Heart left ventricle (tissue), 16 donors: ENCODE results near the gene SLC25A26. TPM values are rescaled to one million over a fixed set of nuclear protein-coding genes. Genes with fewer than 3 reads are reported as not detected.

Experiments
- ATAC-seq, 4 donors: fragments of 200-7000 bp; cut with Tn5 transposase; one replicate each; pipeline ENCODE4 v1.9.1; 2020 to 2022; ENCODE audit warnings: moderate library complexity in 4 of 4, mild to moderate bottlenecking in 3 of 4, moderate number of reproducible peaks in 1 of 4
- DNase-seq, 5 donors: peaks; one replicate each; pipeline ENCODE4 v3.0.0-alpha.2; 2020
- H3K27ac ChIP-seq, 12 donors: fragments of 200-600 bp; sonication (generic) in 4 of 12; one replicate each; pipeline versions ENCODE4 v1.5.0 to v1.8.0; 2016 to 2022; ENCODE audit warnings: mild to moderate bottlenecking in 2 of 12
- H3K27me3 ChIP-seq, 9 donors: fragments of 200-600 bp; sonication (generic) in 2 of 9; one replicate each; pipeline versions ENCODE4 v1.5.1 to v1.8.0; 2016 to 2022; ENCODE audit warnings: mild to moderate bottlenecking in 3 of 9
- H3K36me3 ChIP-seq, 9 donors: fragments of 200-600 bp; sonication (generic) in 2 of 9; one replicate each; pipeline versions ENCODE4 v1.5.0 to v1.8.0; 2018 to 2022; ENCODE audit warnings: mild to moderate bottlenecking in 2 of 9
- H3K4me1 ChIP-seq, 12 donors: fragments of 200-600 bp; sonication (generic) in 4 of 12; one replicate each; pipeline versions ENCODE4 v1.5.0 to v1.8.0; 2016 to 2022; ENCODE audit warnings: mild to moderate bottlenecking in 3 of 12
- H3K4me3 ChIP-seq, 12 donors: fragments of 200-600 bp; sonication (generic) in 4 of 12; one replicate each; pipeline versions ENCODE4 v1.5.0 to v1.8.0; 2017 to 2022; ENCODE audit warnings: mild to moderate bottlenecking in 9 of 12, moderate library complexity in 4 of 12
- H3K9me3 ChIP-seq, 12 donors: fragments of 200-600 bp; sonication (generic) in 4 of 12; one replicate each; pipeline versions ENCODE4 v1.5.0 to v1.8.0; 2016 to 2022; ENCODE audit warnings: mild to moderate bottlenecking in 1 of 12
- POLR2A ChIP-seq, 2 donors: fragments of 450-650 bp; IDR thresholded peaks; one replicate each; pipeline ENCODE4 v1.6.1; 2017; ENCODE audit warnings: antibody characterized with exemption in 2 of 2, mild to moderate bottlenecking in 2 of 2, moderate library complexity in 2 of 2
- WGBS, 4 donors: extraction: QIAGEN DNeasy Blood & Tissue Kit in 2 of 4; methylation state at CpG; one replicate each; pipeline versions ENCODE4 v1.1.5 to v1.1.7; 2013 to 2018; 5-methylcytosine and 5-hydroxymethylcytosine counted together
- intact Hi-C, 10 donors: fragments of 100-400 bp; cut with DNase I; formaldehyde crosslinking; loops; one replicate each; pipeline versions ENCODE4 v1.11.1 to v1.14.2; 2022
- polyA plus RNA-seq, 2 donors: library from polyadenylated mRNA; stranded (reverse); fragments of 200-250 nt; gene quantifications; one replicate each; pipeline ENCODE4 v1.2.3, GENCODE V29; 2013
- total RNA-seq, 9 donors: library from RNA; depleted of rRNA in 2 of 9; stranded (reverse); fragments of >200 nt in 2 of 9; fragmentation: NEBNext Ultra II Directional in 3 of 9; extraction: Animal tissue kit (Norgen Biotek cat#: 25700) in 3 of 9; gene quantifications; one replicate each; pipeline versions ENCODE4 v1.1.0 to v1.2.4, GENCODE V29; 2016 to 2023
- TF ChIP-seq, protein P1 (sequence below), 12 donors: fragments of 200-600 bp; sonication (generic) in 4 of 12; IDR thresholded peaks; one replicate each; pipeline versions ENCODE4 v1.5.0 to v1.8.0; 2018 to 2022; ENCODE audit warnings: antibody characterized with exemption in 12 of 12, mild to moderate bottlenecking in 5 of 12
- donor health status: ischemic (EF 13 %, LVEDD 7.1; RV severe dilation, severe dysfunction).
- donor health status: healthy with polysubstance abuse.
- donor health status: DM: no; HTN: yes; CAD: no.
- donor health status: DM: no; HTN: no; CAD: no.
- donor health status: ischemic (EF 25% LVEDD 6.9; RV normal size, moderate dysfunction).
- donor health status: ischemic (EF 25% LVEDD 5.7; RV mildly dilated, moderate dysfunction).
- donor health status: healthy.
- donor health status: DM: yes; HTN: yes; CAD: no.
- donor health status: ischemic (EF 35%, LVEDD 5.7; RV mildly dilated, moderate dysfunction).
- donor health status: nonischemic (EF 11% LVEDD 7.7; RV severe dilation, severe dysfunction).
- donor health status: DM: yes; HTN: yes; CAD: no.
- donor health status: PGD.
- donor health status: ischemic (EF 29% LVEDD 5.4; RV normal size, mild dysfunction).
- donor health status: nonischemic (EF 23%, LVEDD 6.1; RV moderate dilation, normal function).

The SLC25A26 gene
- total and polyA plus RNA-seq, 11 donors = 20.0 to 42.2 (median 25.4) TPM

DNA sequence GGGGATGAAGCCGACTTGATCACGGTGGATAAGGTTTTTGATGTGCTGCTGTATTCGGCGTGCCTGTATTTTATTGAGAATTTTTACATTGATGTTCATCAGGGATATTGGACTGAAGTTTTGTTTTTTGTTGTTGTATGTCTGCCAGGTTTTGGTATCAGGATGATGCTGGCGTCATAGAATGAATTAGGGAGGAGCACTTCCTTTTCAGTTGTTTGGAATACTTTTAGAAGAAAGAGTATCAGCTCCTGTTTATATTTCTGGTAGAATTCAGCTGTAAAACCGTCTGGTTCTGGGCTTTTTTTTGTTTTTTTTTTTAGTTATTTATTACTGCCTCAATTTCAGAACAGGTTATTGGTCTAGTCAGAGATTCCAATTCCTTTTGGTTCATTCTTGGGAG, 93.7 kb downstream of the SLC25A26 start:
- WGBS, 4 donors = 67 to 84% (median 72%) methylated on average over 6 of the region's 6 CpGs
- Histone ChIP-seq H3K27me3 (no peaks in the 10 kb centered on the region), H3K36me3 (no peaks in the 10 kb centered on the region), H3K4me1 (peaks cover 0 to 13% (median 0%) of the 10 kb centered on the region in 12 donors), H3K4me3 (no peak overlapping the region), H3K27ac (peak overlapping the region in 2 of 12 donors; percentile 15 to 48), H3K9me3 (peaks cover 0 to 51% (median 0%) of the 10 kb centered on the region in 12 donors)
- no peak for DNase-seq
- intact Hi-C loops = no loop called here
- ATAC-seq = peak in 1 of 4 donors; percentile 48
- TF ChIP-seq, protein P1, sequence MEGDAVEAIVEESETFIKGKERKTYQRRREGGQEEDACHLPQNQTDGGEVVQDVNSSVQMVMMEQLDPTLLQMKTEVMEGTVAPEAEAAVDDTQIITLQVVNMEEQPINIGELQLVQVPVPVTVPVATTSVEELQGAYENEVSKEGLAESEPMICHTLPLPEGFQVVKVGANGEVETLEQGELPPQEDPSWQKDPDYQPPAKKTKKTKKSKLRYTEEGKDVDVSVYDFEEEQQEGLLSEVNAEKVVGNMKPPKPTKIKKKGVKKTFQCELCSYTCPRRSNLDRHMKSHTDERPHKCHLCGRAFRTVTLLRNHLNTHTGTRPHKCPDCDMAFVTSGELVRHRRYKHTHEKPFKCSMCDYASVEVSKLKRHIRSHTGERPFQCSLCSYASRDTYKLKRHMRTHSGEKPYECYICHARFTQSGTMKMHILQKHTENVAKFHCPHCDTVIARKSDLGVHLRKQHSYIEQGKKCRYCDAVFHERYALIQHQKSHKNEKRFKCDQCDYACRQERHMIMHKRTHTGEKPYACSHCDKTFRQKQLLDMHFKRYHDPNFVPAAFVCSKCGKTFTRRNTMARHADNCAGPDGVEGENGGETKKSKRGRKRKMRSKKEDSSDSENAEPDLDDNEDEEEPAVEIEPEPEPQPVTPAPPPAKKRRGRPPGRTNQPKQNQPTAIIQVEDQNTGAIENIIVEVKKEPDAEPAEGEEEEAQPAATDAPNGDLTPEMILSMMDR (IDR thresholded peaks at IDR 0.05) = no peak
- TF ChIP-seq POLR2A (IDR thresholded peaks at IDR 0.05) = no peak

DNA sequence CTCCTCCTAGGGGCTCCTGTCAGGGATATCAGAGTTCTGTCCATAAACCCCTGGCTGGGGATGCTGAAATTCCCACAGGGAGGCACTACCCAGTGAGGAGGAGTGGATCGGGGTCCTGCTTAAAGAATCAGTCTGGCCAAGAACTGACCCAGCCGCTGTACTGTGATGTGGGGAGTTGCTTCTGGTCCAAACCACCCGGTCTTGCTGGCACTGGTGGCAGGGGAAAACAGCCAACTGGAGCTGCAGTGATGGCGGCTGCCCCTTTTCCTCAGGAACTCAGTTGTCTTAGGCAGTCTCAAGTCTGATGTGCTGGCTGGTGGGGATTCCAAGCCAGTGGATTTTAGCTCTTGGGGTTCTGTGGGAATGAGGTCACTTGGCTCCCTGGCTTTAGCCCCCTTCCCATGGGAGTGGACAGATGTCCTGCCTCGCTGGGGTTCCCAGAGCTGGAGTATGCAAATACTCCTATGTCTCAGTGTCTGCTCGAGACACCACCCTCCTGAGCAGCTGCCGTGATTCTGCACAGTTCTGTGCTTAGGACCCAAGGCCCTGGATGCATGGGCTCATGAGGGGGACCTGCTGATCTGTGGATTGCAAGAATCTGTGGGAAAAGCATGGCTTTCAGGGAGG, 97.1 kb downstream of the SLC25A26 start:
- WGBS, 4 donors = 63 to 76% (median 72%) methylated on average over 6 to 7 of the region's 7 CpGs

DNA sequence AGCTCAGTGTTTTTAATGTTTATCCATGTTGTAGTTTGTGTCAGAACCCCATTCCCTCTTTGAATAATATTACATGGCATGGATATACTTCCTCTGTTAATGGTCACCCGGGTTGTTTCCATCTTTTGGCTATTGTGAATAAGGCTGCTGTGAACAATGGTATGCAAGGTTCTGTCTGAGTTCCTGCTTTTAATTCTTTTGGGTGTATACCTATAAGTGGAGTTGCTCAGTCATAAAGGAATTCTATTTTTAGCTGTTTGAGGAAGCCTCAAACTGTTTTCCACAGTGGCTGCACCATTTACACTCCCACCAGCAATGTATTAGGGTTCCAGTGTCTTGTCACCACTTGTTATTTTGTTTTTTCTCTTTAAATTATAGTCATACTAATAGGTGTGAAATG, 99.6 kb downstream of the SLC25A26 start:
- ATAC-seq (no peak), DNase-seq (no peak)
- intact Hi-C loops = no loop called here
- no peak overlapping the region for H3K4me3 ChIP-seq
- peaks cover 0 to 23% (median 0%) of the 10 kb centered on the region in 12 donors for H3K4me1 ChIP-seq
- H3K27me3 ChIP-seq = no peaks in the 10 kb centered on the region
- H3K9me3 ChIP-seq = peaks cover 0 to 20% (median 0%) of the 10 kb centered on the region in 12 donors
- no peak for TF ChIP-seq POLR2A (IDR thresholded peaks at IDR 0.05)
- TF ChIP-seq, protein P1 (IDR thresholded peaks at IDR 0.05) = no peak
- no peak overlapping the region for H3K27ac ChIP-seq
- WGBS, 4 donors = 65 to 71% (median 69%) methylated on average over 1 of the region's 1 CpG
- no peaks in the 10 kb centered on the region for H3K36me3 ChIP-seq

More for the DNA sequence above, 97.1 kb downstream of the SLC25A26 start:
- no peaks in the 10 kb centered on the region for H3K27me3 ChIP-seq
- peaks cover 0 to 23% (median 0%) of the 10 kb centered on the region in 12 donors for H3K9me3 ChIP-seq
- H3K27ac ChIP-seq = no peak overlapping the region
- ATAC-seq (peak in 1 of 4 donors; percentile 34), DNase-seq (peak in 1 of 5 donors; percentile 35)
- H3K4me3 ChIP-seq = no peak overlapping the region
- no peak for TF ChIP-seq POLR2A (IDR thresholded peaks at IDR 0.05)
- TF ChIP-seq, protein P1 (IDR thresholded peaks at IDR 0.05) = no peak
- no peaks in the 10 kb centered on the region for H3K36me3 ChIP-seq
- intact Hi-C loops = no loop called here
- H3K4me1 ChIP-seq = peaks cover 0 to 20% (median 0%) of the 10 kb centered on the region in 12 donors

DNA sequence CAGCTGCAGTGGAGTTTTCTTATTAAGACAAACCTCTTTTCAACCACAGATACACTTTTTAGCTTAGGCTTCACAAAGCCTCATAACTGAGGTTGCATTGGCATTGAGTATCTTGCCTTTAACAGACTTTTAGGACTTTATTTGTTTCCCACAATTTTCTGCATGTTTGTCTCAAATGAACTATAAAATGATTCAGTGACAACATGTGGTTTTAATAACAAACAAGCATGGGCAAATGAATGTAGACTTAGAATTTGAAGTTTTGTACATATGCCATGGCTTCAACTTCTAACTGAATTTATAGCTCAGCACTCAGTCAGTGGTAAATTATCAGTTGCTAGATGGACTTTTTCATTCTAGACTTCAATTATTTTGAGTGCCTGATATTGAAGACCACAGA, 101.6 kb downstream of the SLC25A26 start:
- Histone ChIP-seq H3K4me1 (peaks cover 0 to 32% (median 7%) of the 10 kb centered on the region in 12 donors), H3K27ac (no peak overlapping the region), H3K27me3 (no peaks in the 10 kb centered on the region), H3K4me3 (no peak overlapping the region), H3K9me3 (peaks cover 0 to 9% (median 0%) of the 10 kb centered on the region in 12 donors), H3K36me3 (no peaks in the 10 kb centered on the region)
- ATAC-seq = no peak
- DNase-seq = no peak
- intact Hi-C loops = no loop called here
- TF ChIP-seq POLR2A (IDR thresholded peaks at IDR 0.05) = no peak
